HepG2 (cell line): ENCODE data around the gene CD14. TPM values are rescaled to one million over a fixed set of nuclear protein-coding genes. Genes with fewer than 3 reads are reported as not detected.

Experiments used
- FOXO1 ChIP-seq: sonication (generic); formaldehyde crosslinking; IDR thresholded peaks from 2 replicates; pipeline ENCODE4 v1.4.0; 2020; ENCODE audit warnings: missing genetic modification reagents
- SOX13 ChIP-seq, 3 experiments: fragments of 450-650 bp in 1 of 3; sonication (generic) in 1 of 3; formaldehyde crosslinking in 1 of 3; IDR thresholded peaks in 2 of 3; conservative IDR thresholded peaks in 1 of 3; 2 replicates each; pipeline versions ENCODE4 v1.5.0 to v1.6.1; 2016 to 2020; ENCODE audit warnings: antibody characterized with exemption in 1 of 3, mild to moderate bottlenecking in 1 of 3, missing compliant biosample characterization in 1 of 3, missing genetic modification reagents in 1 of 3, moderate library complexity in 1 of 3
- ZBTB1 ChIP-seq: sonication (generic); formaldehyde crosslinking; IDR thresholded peaks from 2 replicates; pipeline ENCODE4 v1.4.0; 2020; ENCODE audit warnings: missing genetic modification reagents, borderline replicate concordance
- ZNF777 ChIP-seq: sonication (generic); formaldehyde crosslinking; IDR thresholded peaks from 2 replicates; pipeline ENCODE4 v1.4.0; 2020; ENCODE audit warnings: missing genetic modification reagents
- ZSCAN20 ChIP-seq: sonication (generic); formaldehyde crosslinking; IDR thresholded peaks from 2 replicates; pipeline ENCODE4 v1.4.0; 2020; ENCODE audit warnings: missing genetic modification reagents, mild to moderate bottlenecking, borderline replicate concordance
- ZSCAN29 ChIP-seq: sonication (generic); formaldehyde crosslinking; conservative IDR thresholded peaks from 2 replicates; pipeline ENCODE4 v1.4.0; 2020; ENCODE audit warnings: mild to moderate bottlenecking, missing genetic modification reagents
- polyA plus RNA-seq, 8 experiments: library from polyadenylated mRNA; depleted of rRNA in 3 of 8; stranded (reverse) in 7 of 8; unstranded in 1 of 8; fragments of >200 nt; fragmentation: Illumina TruSeq in 4 of 8; extraction: Trizol in 4 of 8; gene quantifications; 2 replicates each; pipeline versions ENCODE4 v1.2.1 to v1.2.3, GENCODE V29; 2011 to 2016; ENCODE audit warnings: low read depth in 4 of 8, missing spikeins in 1 of 8, mixed read lengths in 1 of 8; ENCODE audit not compliant: insufficient read depth in 1 of 8
- total RNA-seq, 5 experiments: library from RNA; depleted of rRNA; stranded (reverse); fragments of >200 nt; fragmentation: Illumina TruSeq; extraction: Trizol; gene quantifications; 2 replicates each; pipeline ENCODE4 v1.2.3, GENCODE V29; 2016; ENCODE audit warnings: low read depth in 1 of 5
- TF ChIP-seq, protein P1 (sequence below): sonication (generic); formaldehyde crosslinking; IDR thresholded peaks from 2 replicates; pipeline ENCODE4 v1.4.0; 2020; ENCODE audit warnings: missing genetic modification reagents, mild to moderate bottlenecking, borderline replicate concordance
- TF ChIP-seq, protein P2 (sequence below): fragments of 450-650 bp; IDR thresholded peaks from 2 replicates; pipeline ENCODE4 v1.6.1; 2016
- TF ChIP-seq, protein P3 (sequence below): sonication (generic); formaldehyde crosslinking; IDR thresholded peaks from 2 replicates; pipeline ENCODE4 v1.9.0; 2021; ENCODE audit warnings: missing genetic modification reagents, mild to moderate bottlenecking, borderline replicate concordance
- TF ChIP-seq, protein P4 (sequence below): sonication (generic); formaldehyde crosslinking; IDR thresholded peaks from 2 replicates; pipeline ENCODE4 v1.4.0; 2020; ENCODE audit warnings: missing genetic modification reagents
- TF ChIP-seq, protein P5 (sequence below): sonication (generic); formaldehyde crosslinking; IDR thresholded peaks from 2 replicates; pipeline ENCODE4 v1.9.0; 2021; ENCODE audit warnings: missing genetic modification reagents, mild to moderate bottlenecking, borderline replicate concordance
- TF ChIP-seq, protein P6 (sequence below): sonication (generic); formaldehyde crosslinking; IDR thresholded peaks from 2 replicates; pipeline ENCODE4 v1.8.1; 2022; ENCODE audit warnings: low read depth, mild to moderate bottlenecking, missing genetic modification reagents

Gene CD14
- total and polyA plus RNA-seq, 2 of the 13 experiments (the other 11 are each of a cell fraction or from before 2014, with no cell fraction given) = 1.7 to 4.7 TPM

DNA sequence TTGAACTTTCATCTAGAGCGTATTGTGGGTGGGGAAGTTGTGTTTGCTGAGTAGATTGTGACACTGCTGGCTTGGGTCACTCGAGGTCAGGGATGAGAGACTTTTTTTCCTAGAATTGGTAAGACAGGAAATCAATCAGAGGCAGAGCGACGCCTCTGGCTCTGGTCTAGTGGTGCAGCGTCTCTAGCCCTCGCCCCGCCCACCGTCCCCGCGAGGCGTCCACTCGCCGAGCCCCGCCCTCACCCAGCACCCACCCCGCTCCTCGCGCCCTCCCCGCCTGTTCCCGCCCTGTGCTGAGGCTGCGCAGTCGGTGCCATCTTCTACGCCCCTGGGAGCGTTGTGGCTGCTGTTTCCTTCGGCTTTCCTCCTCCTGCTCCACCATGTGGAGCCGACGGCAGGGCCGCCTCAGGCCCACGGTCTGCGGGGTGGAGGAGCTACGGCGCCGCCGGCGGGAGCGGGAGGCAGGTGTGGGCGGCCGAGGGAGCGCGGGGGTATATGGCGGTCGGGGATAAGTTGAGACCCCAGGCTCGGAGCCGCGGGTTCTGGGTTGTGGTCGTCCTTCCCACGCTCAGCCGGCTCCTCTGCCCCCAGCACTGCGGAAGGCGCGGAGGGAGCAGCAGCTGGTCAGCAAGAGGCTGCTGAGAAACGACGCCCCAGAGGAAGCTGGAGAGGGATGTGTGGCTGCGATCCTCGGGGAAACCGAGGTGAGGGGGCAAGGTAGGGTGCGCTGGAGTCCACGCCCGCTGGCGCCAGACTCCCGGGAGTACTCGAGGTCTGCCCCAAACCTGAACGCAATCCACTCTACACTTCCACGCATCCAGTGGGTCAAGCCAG lies 6.4 kb upstream of the CD14 start, which contains the start of gene TMCO6 (continued):
- TF ChIP-seq, protein P1, sequence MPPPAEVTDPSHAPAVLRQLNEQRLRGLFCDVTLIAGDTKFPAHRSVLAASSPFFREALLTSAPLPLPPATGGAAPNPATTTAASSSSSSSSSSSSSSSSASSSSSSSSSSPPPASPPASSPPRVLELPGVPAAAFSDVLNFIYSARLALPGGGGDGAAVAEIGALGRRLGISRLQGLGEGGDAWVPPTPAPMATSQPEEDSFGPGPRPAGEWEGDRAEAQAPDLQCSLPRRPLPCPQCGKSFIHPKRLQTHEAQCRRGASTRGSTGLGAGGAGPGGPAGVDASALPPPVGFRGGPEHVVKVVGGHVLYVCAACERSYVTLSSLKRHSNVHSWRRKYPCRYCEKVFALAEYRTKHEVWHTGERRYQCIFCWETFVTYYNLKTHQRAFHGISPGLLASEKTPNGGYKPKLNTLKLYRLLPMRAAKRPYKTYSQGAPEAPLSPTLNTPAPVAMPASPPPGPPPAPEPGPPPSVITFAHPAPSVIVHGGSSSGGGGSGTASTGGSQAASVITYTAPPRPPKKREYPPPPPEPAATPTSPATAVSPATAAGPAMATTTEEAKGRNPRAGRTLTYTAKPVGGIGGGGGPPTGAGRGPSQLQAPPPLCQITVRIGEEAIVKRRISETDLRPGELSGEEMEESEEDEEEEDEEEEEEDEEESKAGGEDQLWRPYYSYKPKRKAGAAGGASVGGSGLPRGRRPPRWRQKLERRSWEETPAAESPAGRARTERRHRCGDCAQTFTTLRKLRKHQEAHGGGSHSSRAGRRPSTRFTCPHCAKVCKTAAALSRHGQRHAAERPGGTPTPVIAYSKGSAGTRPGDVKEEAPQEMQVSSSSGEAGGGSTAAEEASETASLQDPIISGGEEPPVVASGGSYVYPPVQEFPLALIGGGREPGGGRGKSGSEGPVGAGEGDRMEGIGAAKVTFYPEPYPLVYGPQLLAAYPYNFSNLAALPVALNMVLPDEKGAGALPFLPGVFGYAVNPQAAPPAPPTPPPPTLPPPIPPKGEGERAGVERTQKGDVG (CRISPR knock-in tag) = no peak; the same call in 1 of the 2 replicates
- TF ChIP-seq, protein P2, sequence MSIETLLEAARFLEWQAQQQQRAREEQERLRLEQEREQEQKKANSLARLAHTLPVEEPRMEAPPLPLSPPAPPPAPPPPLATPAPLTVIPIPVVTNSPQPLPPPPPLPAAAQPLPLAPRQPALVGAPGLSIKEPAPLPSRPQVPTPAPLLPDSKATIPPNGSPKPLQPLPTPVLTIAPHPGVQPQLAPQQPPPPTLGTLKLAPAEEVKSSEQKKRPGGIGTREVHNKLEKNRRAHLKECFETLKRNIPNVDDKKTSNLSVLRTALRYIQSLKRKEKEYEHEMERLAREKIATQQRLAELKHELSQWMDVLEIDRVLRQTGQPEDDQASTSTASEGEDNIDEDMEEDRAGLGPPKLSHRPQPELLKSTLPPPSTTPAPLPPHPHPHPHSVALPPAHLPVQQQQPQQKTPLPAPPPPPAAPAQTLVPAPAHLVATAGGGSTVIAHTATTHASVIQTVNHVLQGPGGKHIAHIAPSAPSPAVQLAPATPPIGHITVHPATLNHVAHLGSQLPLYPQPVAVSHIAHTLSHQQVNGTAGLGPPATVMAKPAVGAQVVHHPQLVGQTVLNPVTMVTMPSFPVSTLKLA = 0 out of 2 replicates have a peak, but pooled peaks have one; percentile 25
- TF ChIP-seq ZBTB1 (CRISPR knock-in tag) (no peak; the same call in 1 of the 2 replicates), ZNF777 (CRISPR knock-in tag) (peak; percentile 74; the same call in 1 of the 2 replicates), SOX13 (IDR thresholded peaks at IDR 0.05) (0 out of 2 replicates have a peak, but pooled peaks have one; percentile 22), SOX13 (CRISPR knock-in tag; conservative IDR thresholded peaks at IDR 0.05 in 1 of 2, IDR thresholded peaks at IDR 0.05 in 1 of 2) (peak in 1 of 2 experiments; percentile 88; a peak in 2 of 4 replicates), FOXO1 (CRISPR knock-in tag) (peak; percentile 69; the same call in 1 of the 2 replicates), ZSCAN20 (CRISPR knock-in tag) (no peak), ZSCAN29 (CRISPR knock-in tag) (peak; percentile 61; the same call in 1 of the 2 replicates)
- TF ChIP-seq, protein P3, sequence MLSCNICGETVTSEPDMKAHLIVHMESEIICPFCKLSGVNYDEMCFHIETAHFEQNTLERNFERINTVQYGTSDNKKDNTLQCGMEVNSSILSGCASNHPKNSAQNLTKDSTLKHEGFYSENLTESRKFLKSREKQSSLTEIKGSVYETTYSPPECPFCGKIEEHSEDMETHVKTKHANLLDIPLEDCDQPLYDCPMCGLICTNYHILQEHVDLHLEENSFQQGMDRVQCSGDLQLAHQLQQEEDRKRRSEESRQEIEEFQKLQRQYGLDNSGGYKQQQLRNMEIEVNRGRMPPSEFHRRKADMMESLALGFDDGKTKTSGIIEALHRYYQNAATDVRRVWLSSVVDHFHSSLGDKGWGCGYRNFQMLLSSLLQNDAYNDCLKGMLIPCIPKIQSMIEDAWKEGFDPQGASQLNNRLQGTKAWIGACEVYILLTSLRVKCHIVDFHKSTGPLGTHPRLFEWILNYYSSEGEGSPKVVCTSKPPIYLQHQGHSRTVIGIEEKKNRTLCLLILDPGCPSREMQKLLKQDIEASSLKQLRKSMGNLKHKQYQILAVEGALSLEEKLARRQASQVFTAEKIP = no peak
- TF ChIP-seq, protein P4, sequence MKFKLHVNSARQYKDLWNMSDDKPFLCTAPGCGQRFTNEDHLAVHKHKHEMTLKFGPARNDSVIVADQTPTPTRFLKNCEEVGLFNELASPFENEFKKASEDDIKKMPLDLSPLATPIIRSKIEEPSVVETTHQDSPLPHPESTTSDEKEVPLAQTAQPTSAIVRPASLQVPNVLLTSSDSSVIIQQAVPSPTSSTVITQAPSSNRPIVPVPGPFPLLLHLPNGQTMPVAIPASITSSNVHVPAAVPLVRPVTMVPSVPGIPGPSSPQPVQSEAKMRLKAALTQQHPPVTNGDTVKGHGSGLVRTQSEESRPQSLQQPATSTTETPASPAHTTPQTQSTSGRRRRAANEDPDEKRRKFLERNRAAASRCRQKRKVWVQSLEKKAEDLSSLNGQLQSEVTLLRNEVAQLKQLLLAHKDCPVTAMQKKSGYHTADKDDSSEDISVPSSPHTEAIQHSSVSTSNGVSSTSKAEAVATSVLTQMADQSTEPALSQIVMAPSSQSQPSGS (CRISPR knock-in tag) = peak; percentile 84
- TF ChIP-seq, protein P5, sequence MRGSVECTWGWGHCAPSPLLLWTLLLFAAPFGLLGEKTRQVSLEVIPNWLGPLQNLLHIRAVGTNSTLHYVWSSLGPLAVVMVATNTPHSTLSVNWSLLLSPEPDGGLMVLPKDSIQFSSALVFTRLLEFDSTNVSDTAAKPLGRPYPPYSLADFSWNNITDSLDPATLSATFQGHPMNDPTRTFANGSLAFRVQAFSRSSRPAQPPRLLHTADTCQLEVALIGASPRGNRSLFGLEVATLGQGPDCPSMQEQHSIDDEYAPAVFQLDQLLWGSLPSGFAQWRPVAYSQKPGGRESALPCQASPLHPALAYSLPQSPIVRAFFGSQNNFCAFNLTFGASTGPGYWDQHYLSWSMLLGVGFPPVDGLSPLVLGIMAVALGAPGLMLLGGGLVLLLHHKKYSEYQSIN = no peak
- TF ChIP-seq, protein P6, sequence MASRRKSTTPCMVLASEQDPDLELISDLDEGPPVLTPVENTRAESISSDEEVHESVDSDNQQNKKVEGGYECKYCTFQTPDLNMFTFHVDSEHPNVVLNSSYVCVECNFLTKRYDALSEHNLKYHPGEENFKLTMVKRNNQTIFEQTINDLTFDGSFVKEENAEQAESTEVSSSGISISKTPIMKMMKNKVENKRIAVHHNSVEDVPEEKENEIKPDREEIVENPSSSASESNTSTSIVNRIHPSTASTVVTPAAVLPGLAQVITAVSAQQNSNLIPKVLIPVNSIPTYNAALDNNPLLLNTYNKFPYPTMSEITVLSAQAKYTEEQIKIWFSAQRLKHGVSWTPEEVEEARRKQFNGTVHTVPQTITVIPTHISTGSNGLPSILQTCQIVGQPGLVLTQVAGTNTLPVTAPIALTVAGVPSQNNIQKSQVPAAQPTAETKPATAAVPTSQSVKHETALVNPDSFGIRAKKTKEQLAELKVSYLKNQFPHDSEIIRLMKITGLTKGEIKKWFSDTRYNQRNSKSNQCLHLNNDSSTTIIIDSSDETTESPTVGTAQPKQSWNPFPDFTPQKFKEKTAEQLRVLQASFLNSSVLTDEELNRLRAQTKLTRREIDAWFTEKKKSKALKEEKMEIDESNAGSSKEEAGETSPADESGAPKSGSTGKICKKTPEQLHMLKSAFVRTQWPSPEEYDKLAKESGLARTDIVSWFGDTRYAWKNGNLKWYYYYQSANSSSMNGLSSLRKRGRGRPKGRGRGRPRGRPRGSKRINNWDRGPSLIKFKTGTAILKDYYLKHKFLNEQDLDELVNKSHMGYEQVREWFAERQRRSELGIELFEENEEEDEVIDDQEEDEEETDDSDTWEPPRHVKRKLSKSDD (CRISPR knock-in tag) = peak; percentile 44
